B cell (primary cell): ENCODE results near the gene LUC7L. TPM values are rescaled to one million over a fixed set of nuclear protein-coding genes. Genes with fewer than 3 reads are reported as not detected.

Experiments used
- ATAC-seq: fragments of 200-7000 bp; cut with Tn5 transposase; one replicate; pipeline ENCODE4 v1.10.0; 2021; ENCODE audit warnings: low read depth, mild to moderate bottlenecking, moderate number of reproducible peaks, moderate library complexity
- CTCF ChIA-PET: fragments of 350-600 bp; sonication (Branson Sonifier 250); formaldehyde crosslinking; loops from one replicate; lab custom pipeline; 2021; ENCODE audit warnings: antibody characterized with exemption, inconsistent platforms; lab: Charles Lee
- POLR2A ChIA-PET: fragments of 350-600 bp; sonication (Branson Sonifier 250); formaldehyde crosslinking; loops from one replicate; lab custom pipeline; 2021; ENCODE audit warnings: antibody characterized with exemption; lab: Charles Lee
- DNase-seq: peaks from one replicate; pipeline ENCODE4 v3.0.0; 2013
- H2AFZ ChIP-seq: 2 replicates; pipeline ENCODE4 v1.6.1; 2012; ENCODE audit warnings: mild to moderate bottlenecking, low read depth, low read length; ENCODE audit not compliant: insufficient read depth, poor library complexity, severe bottlenecking
- H3K27ac ChIP-seq, 2 donors: 1 replicate in 1 of 2; 2 replicates in 1 of 2; pipeline ENCODE4 v1.5.1; 2012 to 2013; ENCODE audit warnings: low read length in 2 of 2, mild to moderate bottlenecking in 2 of 2, moderate library complexity in 1 of 2
- H3K27me3 ChIP-seq, 4 experiments: fragments of 200-600 bp in 1 of 4; sonication (generic) in 1 of 4; replicated peaks in 1 of 4; 1 replicate in 2 of 4; 2 replicates in 2 of 4; pipeline versions ENCODE4 v1.6.1 to v1.7.0; 2013 to 2016; ENCODE audit warnings: low read length in 3 of 4, mild to moderate bottlenecking in 2 of 4, mixed read lengths in 1 of 4, moderate library complexity in 1 of 4; ENCODE audit not compliant: insufficient read depth in 4 of 4, control insufficient read depth in 3 of 4; ENCODE audit errors: control extremely low read depth in 1 of 4
- H3K36me3 ChIP-seq, 2 experiments: replicated peaks in 1 of 2; 1 replicate in 1 of 2; 2 replicates in 1 of 2; pipeline versions ENCODE4 v1.6.1 to v1.7.1; 2013; ENCODE audit warnings: low read length in 1 of 2; ENCODE audit not compliant: insufficient read depth in 2 of 2, control insufficient read depth in 1 of 2; ENCODE audit errors: control extremely low read depth in 1 of 2, extremely low read depth in 1 of 2
- H3K4me1 ChIP-seq, 2 donors: fragments of 200-600 bp in 1 of 2; sonication (generic) in 1 of 2; 1 replicate in 1 of 2; 2 replicates in 1 of 2; pipeline versions ENCODE4 v1.5.1 to v1.6.1; 2013 to 2017; ENCODE audit warnings: low read length in 2 of 2; ENCODE audit not compliant: control insufficient read depth in 2 of 2, insufficient read depth in 2 of 2
- H3K4me2 ChIP-seq: replicated peaks from 2 replicates; pipeline ENCODE3; 2012; ENCODE audit warnings: mild to moderate bottlenecking, low read depth, low read length; ENCODE audit not compliant: poor library complexity, severe bottlenecking
- H3K4me3 ChIP-seq, 5 experiments: fragments of 200-600 bp in 1 of 5; sonication (generic) in 1 of 5; 1 replicate in 3 of 5; 2 replicates in 2 of 5; pipeline versions ENCODE4 v1.5.1 to v1.7.0; 2011 to 2016; ENCODE audit warnings: low read length in 4 of 5, mild to moderate bottlenecking in 4 of 5, low read depth in 2 of 5, control low read depth in 1 of 5, moderate library complexity in 1 of 5; ENCODE audit not compliant: insufficient read depth in 1 of 5; ENCODE audit errors: control extremely low read depth in 1 of 5, extremely low read depth in 1 of 5
- H3K79me2 ChIP-seq: fragments of 200-600 bp; sonication (generic); one replicate; pipeline ENCODE4 v1.6.0; 2016; ENCODE audit warnings: low read length; ENCODE audit not compliant: control insufficient read depth, insufficient read depth
- H3K9ac ChIP-seq: fragments of 200-600 bp; sonication (generic); 2 replicates; pipeline ENCODE4 v1.6.1; 2017; ENCODE audit warnings: mild to moderate bottlenecking, low read length, moderate library complexity
- H3K9me3 ChIP-seq, 3 donors: one replicate each; pipeline versions ENCODE4 v1.6.1 to v1.7.1; 2013; ENCODE audit warnings: low read length in 2 of 3; ENCODE audit not compliant: control insufficient read depth in 2 of 3, insufficient read depth in 1 of 3; ENCODE audit errors: control extremely low read depth in 1 of 3
- H4K20me1 ChIP-seq: 2 replicates; pipeline ENCODE4 v1.6.0; 2012; ENCODE audit warnings: mild to moderate bottlenecking, low read length; ENCODE audit not compliant: insufficient read depth, control insufficient read depth, poor library complexity, severe bottlenecking
- H3K27ac Mint-ChIP-seq: one replicate; pipeline ENCODE4 v1.8.0; 2021; ENCODE audit warnings: mixed read lengths
- H3K27me3 Mint-ChIP-seq: one replicate; pipeline ENCODE4 v1.8.0; 2021; ENCODE audit warnings: mixed read lengths
- H3K4me1 Mint-ChIP-seq: one replicate; pipeline ENCODE4 v1.8.0; 2021; ENCODE audit warnings: mixed read lengths
- H3K4me3 Mint-ChIP-seq: one replicate; pipeline ENCODE4 v1.8.0; 2021; ENCODE audit warnings: mixed read lengths
- H3K9me3 Mint-ChIP-seq: one replicate; pipeline ENCODE4 v1.8.0; 2022; ENCODE audit warnings: mixed read lengths; ENCODE audit not compliant: insufficient read depth
- EZH2 ChIP-seq: IDR thresholded peaks from 2 replicates; pipeline ENCODE4 v1.6.1; 2012; ENCODE audit warnings: borderline replicate concordance, low read depth, mild to moderate bottlenecking, moderate library complexity, low read length; ENCODE audit not compliant: insufficient read depth, poor library complexity, severe bottlenecking
- WGBS: methylation state at CpG from one replicate; pipeline ENCODE4 v1.1.5; 2013; ENCODE audit warnings: missing lambda C conversion rate; ENCODE audit not compliant: insufficient coverage; 5-methylcytosine and 5-hydroxymethylcytosine counted together
- intact Hi-C: fragments of 100-400 bp; cut with micrococcal nuclease; formaldehyde crosslinking; loops from one replicate; pipeline ENCODE4 v1.10.0; 2022
- polyA plus RNA-seq: library from polyadenylated mRNA; depleted of rRNA; stranded (reverse); fragments of >200 nt; gene quantifications from 2 replicates; pipeline ENCODE4 v1.2.3, GENCODE V29; 2012
- total RNA-seq, 2 donors: library from RNA; stranded (reverse); fragments of 120-200 nt in 1 of 2; gene quantifications; 1 replicate in 1 of 2; 2 replicates in 1 of 2; pipeline versions ENCODE4 v1.2.3 to v1.2.4, GENCODE V29; 2013 to 2022
- TF ChIP-seq, protein P1 (sequence below): fragments of 200-600 bp; IDR thresholded peaks from one replicate; pipeline ENCODE4 v1.8.0; 2022; ENCODE audit warnings: antibody characterized with exemption, mild to moderate bottlenecking

Gene LUC7L
- total and polyA plus RNA-seq, 2 donors (not counting 1 experiment from before 2014, with no cell fraction given) = 148 to 181 TPM

GRCh38 chr16:270381-271255 is 41.4 kb upstream of the LUC7L start:
- peaks cover 0 to 14% (median 6%) of the 10 kb centered on the region in 4 experiments for H3K27me3 ChIP-seq
- no peaks in the 10 kb centered on the region for H3K79me2 ChIP-seq
- no peak overlapping the region for H3K4me3 Mint-ChIP-seq
- ChIA-PET CTCF (no interaction called here), POLR2A (interaction anchor here (0.6 kb wide), 1 partner anchor 14 kb away, joined by 4 read pairs; no protein-coding TSS in a partner anchor)
- H3K9me3 Mint-ChIP-seq = no peaks in the 10 kb centered on the region
- no peak overlapping the region for H2AFZ ChIP-seq
- H3K27me3 Mint-ChIP-seq = peaks cover 10% of the 10 kb centered on the region
- no peak for DNase-seq
- H3K4me2 ChIP-seq = no peak overlapping the region
- 91% methylated on average over 32 of the region's 34 CpGs for WGBS
- TF ChIP-seq, protein P1, sequence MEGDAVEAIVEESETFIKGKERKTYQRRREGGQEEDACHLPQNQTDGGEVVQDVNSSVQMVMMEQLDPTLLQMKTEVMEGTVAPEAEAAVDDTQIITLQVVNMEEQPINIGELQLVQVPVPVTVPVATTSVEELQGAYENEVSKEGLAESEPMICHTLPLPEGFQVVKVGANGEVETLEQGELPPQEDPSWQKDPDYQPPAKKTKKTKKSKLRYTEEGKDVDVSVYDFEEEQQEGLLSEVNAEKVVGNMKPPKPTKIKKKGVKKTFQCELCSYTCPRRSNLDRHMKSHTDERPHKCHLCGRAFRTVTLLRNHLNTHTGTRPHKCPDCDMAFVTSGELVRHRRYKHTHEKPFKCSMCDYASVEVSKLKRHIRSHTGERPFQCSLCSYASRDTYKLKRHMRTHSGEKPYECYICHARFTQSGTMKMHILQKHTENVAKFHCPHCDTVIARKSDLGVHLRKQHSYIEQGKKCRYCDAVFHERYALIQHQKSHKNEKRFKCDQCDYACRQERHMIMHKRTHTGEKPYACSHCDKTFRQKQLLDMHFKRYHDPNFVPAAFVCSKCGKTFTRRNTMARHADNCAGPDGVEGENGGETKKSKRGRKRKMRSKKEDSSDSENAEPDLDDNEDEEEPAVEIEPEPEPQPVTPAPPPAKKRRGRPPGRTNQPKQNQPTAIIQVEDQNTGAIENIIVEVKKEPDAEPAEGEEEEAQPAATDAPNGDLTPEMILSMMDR = no peak
- TF ChIP-seq EZH2 = no peak
- H3K4me3 ChIP-seq = no peak overlapping the region
- intact Hi-C loops = no loop called here
- no peak overlapping the region for H3K9ac ChIP-seq
- no peaks in the 10 kb centered on the region for H4K20me1 ChIP-seq
- no peak overlapping the region for H3K27ac ChIP-seq
- H3K27ac Mint-ChIP-seq = no peak overlapping the region
- no peak for ATAC-seq
- peaks cover 3% of the 10 kb centered on the region for H3K4me1 Mint-ChIP-seq
- no peaks in the 10 kb centered on the region for H3K9me3 ChIP-seq
- H3K36me3 ChIP-seq = no peaks in the 10 kb centered on the region
- peaks cover 0 to 7% of the 10 kb centered on the region in 2 donors for H3K4me1 ChIP-seq
